Esophagus muscularis mucosa (tissue), 3 donors: ENCODE measurements around the gene LTV1.

Source experiments
- CTCF ChIP-seq, 3 experiments: fragments of 200-600 bp in 2 of 3; fragments of 450-650 bp in 1 of 3; sonication (generic) in 2 of 3; IDR thresholded peaks; one replicate each; pipeline ENCODE4 v1.5.1; 2017 to 2019; ENCODE audit warnings: antibody characterized with exemption in 3 of 3, mild to moderate bottlenecking in 2 of 3, moderate library complexity in 1 of 3
- EP300 ChIP-seq: sonication (generic); formaldehyde crosslinking; IDR thresholded peaks from one replicate; pipeline ENCODE4 v1.6.1; 2017; ENCODE audit warnings: antibody characterized with exemption

- TF ChIP-seq EP300 (no peak), CTCF (IDR thresholded peaks at IDR 0.05) (no peak)
Measured at GRCh38 chr6:143804835-143805239, 38.3 kb upstream of the LTV1 start.
